Measurements from ENCODE around the gene SNX5.

- TF ChIP-seq CTCF (IDR thresholded peaks at IDR 0.05) (no peak), POLR2A (IDR thresholded peaks at IDR 0.05) (no peak)
These were observed 12.4 kb downstream of the SNX5 start for GRCh38 chr20:17956099-17956685.

Data from Peyer's patch (tissue), 4 donors.